ENCODE results near the gene DIP2C.
A peak's percentile ranks its signal among the peaks of the same experiment; 100 is the strongest.
"Not testable (repeated sequence)": the region's sequence is repeated elsewhere in the genome, so short reads cannot be mapped to it uniquely, and the experiment has no call there.

Gene DIP2C

DNA sequence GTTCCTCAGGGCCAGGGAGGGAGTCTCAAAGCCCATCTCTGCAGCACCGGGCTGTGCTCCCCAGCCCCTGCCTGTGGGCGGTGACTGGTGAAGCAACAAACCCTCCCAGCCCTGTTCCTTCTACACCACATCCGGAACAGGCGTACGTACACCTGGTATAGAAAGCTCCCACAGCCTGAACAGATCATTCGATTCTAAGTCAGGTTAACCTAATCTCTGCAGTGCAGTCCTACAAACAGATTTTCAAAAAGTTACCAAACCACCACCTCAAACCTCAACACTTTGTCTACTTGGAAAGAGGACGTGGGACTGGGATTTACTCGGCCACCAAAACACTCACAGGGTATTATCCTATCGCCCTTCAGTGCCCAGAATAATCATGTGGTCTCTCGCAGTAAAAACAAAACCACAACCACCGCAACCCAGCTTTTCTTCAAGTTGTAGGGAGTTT is 238.4 kb downstream of the DIP2C start:
- peak in 2 of 3 experiments; percentile 22 to 50 for DNase-seq (ENCODE audit: low read depth in 3 of 3)

GRCh38 chr10:450463-450862 is 239.0 kb downstream of the DIP2C start:
- no peak for DNase-seq (ENCODE audit: low read depth in 3 of 3)

- DNase-seq (ENCODE audit: low read depth in 3 of 3): not testable (repeated sequence)
Observed at GRCh38 chr10:449331-449730, 240.1 kb downstream of the DIP2C start.

- no peak for DNase-seq (ENCODE audit: low read depth in 3 of 3)
Observed at GRCh38 chr10:443459-443858, 246.0 kb downstream of the DIP2C start.

- no peak for DNase-seq (ENCODE audit: low read depth in 3 of 3)
Observed at GRCh38 chr10:442209-442608, 247.3 kb downstream of the DIP2C start.

DNA sequence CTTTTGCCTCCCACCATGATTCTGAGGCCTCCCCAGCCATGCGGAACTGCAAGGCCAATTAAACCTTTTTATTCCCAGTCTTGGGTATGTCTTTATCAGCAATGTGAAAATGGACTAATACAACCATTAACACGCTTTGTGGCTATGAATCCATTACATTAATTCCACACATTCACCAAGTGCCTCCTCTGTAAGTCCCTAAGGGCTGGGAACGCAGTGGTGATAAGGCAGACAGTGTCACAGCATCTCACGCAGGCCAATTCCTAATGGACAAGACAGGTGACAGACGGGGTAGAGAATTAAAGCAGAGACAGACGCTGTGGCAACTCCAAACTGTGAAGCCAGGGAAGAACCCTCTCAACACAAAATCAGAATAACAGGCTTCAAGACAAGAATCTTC is 247.8 kb downstream of the DIP2C start:
- DNase-seq (ENCODE audit: low read depth in 3 of 3): no peak

GRCh38 chr10:440127-440526 is 249.3 kb downstream of the DIP2C start:
- no peak for DNase-seq (ENCODE audit: low read depth in 3 of 3)

GRCh38 chr10:437698-438490 is 251.6 kb downstream of the DIP2C start:
- DNase-seq (ENCODE audit: low read depth in 3 of 3): no peak

DNA sequence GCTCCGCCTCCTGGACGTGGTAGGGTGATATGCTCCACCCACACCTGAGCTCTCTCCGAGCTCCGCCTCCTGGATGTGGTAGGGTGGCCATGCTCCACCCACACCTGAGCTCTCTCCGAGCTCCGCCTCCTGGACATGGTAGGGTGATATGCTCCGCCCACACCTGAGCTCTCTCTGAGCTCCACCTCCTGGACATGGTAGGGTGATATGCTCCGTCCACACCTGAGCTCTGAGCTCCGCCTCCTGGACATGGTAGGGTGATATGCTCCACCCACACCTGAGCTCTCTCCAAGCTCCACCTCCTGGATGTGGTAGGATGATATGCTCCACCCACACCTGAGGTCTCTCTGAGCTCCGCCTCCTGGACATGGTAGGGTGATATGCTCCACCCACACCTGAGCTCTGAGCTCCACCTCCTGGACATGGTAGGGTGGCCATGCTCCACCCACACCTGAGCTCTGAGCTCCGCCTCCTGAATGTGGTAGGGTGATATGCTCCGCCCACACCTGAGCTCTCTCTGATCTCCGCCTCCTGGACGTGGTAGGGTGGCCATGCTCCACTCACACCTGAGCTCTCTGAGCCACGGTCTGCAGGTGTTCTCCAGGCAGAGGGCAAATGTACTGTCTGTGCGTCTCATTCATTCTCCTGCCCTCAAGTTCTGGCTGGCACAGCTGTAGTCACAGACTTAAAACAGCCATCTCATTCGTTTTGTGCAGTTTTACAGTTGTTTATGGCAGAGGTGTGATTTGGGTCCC is 252.4 kb downstream of the DIP2C start:
- DNase-seq (ENCODE audit: low read depth in 3 of 3): no peak

- no peak for DNase-seq (ENCODE audit: low read depth in 3 of 3)
Observed at GRCh38 chr10:436013-436697, 253.3 kb downstream of the DIP2C start.

- DNase-seq (ENCODE audit: low read depth in 3 of 3): no peak
Observed at GRCh38 chr10:435397-435796, 254.1 kb downstream of the DIP2C start.

DNA sequence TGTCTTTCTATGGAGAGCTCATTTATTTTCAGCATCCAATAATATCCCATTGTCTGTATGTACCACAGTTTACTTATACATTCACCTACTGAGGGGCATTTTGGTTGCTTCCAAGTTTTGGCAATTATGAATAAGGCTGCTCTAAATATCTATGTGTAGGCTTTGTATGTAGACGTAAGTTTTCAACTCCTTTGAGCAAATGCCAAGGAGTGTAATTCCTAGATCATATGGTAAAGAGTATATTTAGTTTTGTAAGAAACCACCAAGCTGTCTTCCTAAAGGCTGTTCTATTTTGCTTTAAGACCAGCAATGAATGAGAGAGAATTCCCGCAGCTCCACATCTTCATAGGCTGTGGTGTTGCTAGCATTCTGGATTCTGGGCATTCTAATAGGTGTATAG is 259.8 kb downstream of the DIP2C start:
- no peak for DNase-seq (ENCODE audit: low read depth in 3 of 3)

- no peak for DNase-seq (ENCODE audit: low read depth in 3 of 3)
Observed at GRCh38 chr10:427761-428519, 261.5 kb downstream of the DIP2C start.

DNA sequence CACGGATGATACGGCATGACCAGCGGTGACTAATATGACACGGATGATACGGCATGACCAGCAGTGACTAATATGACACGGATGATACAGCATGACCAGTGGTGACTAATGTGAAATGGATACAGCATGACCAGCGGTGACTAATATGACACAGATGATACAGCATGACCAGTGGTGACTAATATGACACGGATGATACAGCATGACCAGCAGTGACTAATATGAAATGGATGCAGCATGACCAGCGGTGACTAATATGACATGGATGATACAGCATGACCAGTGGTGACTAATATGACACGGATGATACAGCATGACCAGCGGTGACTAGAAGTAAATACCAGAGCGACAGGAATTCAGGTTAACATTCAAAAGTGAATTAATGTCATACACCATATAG is 264.1 kb downstream of the DIP2C start:
- not testable (repeated sequence) for DNase-seq (ENCODE audit: low read depth in 3 of 3)

GRCh38 chr10:424724-425123 is 264.7 kb downstream of the DIP2C start:
- DNase-seq (ENCODE audit: low read depth in 3 of 3): not testable (repeated sequence)

GRCh38 chr10:423178-423577 is 266.3 kb downstream of the DIP2C start:
- DNase-seq (ENCODE audit: low read depth in 3 of 3): no peak

DNA sequence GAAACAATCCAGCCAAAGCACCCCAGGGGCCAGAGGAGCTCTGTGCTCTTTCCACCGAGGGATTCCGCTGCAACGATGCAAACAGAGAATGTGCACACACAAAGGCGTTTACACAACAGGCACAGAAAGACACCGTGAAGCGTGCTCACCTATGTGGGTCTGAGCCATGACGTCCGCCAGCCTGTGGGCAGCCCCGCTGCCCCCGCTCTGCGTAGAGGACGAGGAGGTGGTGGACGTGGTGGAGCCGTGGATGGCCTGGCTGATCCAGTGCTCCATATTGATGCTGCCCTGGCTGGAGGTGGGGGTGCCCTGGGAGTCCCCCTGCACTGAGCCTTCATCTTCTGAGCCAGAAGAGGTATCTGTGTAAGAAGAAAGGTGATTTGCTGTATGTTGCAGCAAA is 266.8 kb downstream of the DIP2C start:
- no peak for DNase-seq (ENCODE audit: low read depth in 3 of 3)

DNA sequence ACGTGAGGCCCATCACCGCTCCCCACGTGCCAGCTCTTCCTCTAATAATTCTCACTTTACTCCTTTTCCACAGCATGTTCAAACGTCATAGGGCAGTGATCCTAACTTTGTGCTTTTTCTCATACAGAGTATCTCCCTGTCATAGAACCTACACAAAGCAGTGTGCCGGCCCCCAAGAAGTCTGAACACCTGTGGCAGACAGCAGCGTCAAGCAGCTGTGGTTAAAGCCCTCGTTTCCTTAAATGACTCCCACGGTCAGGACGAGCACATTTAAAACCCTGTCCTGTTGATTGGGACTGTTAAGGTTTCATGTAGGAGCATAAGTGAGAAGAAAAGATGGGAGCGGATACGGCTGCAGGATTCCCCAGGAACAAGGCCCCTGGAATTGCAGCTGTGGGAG is 267.2 kb downstream of the DIP2C start:
- no peak for DNase-seq (ENCODE audit: low read depth in 3 of 3)

GRCh38 chr10:421170-421569 is 268.3 kb downstream of the DIP2C start:
- DNase-seq (ENCODE audit: low read depth in 3 of 3): no peak

DNA sequence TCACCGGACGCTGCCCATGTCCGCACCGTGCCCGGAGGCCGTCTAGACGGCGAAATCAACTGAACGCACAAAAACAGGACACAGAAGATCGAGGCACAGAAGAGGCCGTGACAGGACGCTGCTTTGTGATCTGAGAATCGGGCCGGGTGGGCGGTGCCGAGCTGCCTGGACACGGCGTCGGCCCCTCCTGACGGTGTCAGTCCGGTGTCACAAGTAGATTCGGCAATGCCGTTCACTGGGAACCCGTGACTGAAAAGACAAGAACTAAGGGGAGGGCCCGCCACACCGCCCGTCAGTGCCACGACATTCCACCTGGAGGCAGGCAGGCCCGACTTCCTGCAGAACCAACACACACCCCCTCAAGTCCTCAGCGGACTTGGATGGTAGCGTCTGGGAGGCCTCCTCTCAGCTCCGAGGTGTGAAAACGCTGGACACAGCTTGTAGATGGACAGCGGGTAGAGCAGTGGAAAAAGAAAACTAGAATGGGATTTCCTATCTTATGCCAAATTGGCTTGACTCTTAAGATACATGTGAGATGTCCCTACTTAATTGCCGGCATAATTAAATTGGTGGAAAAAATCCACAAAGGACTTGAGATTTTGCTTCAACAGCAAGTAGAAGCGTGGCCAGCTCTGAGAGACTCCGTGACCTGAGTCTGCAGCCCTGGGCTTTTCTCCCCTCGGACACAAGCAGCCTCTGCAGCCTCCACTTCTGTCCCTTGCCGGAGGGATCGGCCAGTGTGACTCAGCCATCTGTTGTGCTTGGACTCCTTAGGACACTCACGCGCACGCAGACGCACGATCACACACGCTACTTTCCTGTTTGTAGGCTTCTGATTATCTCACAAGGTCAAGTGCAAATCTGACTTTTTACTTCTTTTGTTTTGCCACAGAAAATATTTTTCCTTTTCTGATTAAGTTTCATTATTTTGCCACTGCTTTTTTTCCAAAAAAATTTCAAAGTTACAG is 269.0 kb downstream of the DIP2C start:
- no peak for DNase-seq (ENCODE audit: low read depth in 3 of 3)

- DNase-seq (ENCODE audit: low read depth in 3 of 3): no peak
Observed at GRCh38 chr10:418894-419293, 270.6 kb downstream of the DIP2C start.

Measured in stimulated activated CD4-positive, alpha-beta T cell treated with anti-CD3 and anti-CD28 coated beads, TNF-alpha, amount 100 ng/mL, for 24 hours (primary cell).